GM12801 (cell line): Measurements from ENCODE around the gene TRRAP.

ENCODE experiments used
- CTCF ChIP-seq: IDR thresholded peaks from one replicate; pipeline ENCODE4 v1.5.1; 2011; ENCODE audit warnings: control low read depth; ENCODE audit not compliant: insufficient read length; ENCODE audit errors: extremely low read depth

Gene TRRAP

GRCh38 chr7:99035723-99036545 lies 157.6 kb downstream of the TRRAP start:
- no peak for TF ChIP-seq CTCF

- no peak for TF ChIP-seq CTCF
Observed at GRCh38 chr7:99036546-99037111, 158.3 kb downstream of the TRRAP start.

- TF ChIP-seq CTCF, result no peak
Observed at GRCh38 chr7:99037327-99037940, 159.1 kb downstream of the TRRAP start.

GRCh38 chr7:99038086-99038855 lies 159.9 kb downstream of the TRRAP start:
- TF ChIP-seq CTCF, result no peak

- no peak for TF ChIP-seq CTCF
Observed at GRCh38 chr7:99039384-99039891, 161.1 kb downstream of the TRRAP start.

GRCh38 chr7:99040104-99040958 lies 162.0 kb downstream of the TRRAP start:
- TF ChIP-seq CTCF, result no peak
